HG03520 (cell line): ENCODE measurements around the gene TNFRSF11A.
A peak's percentile ranks its signal among the peaks of the same experiment; 100 is the strongest.

Experiments
- ATAC-seq: cut with Tn5 transposase; IDR thresholded peaks from one replicate; pipeline ENCODE4 v1.9.1; 2021; ENCODE audit warnings: mild to moderate bottlenecking, moderate library complexity; ENCODE audit not compliant: unreplicated experiment

Gene TNFRSF11A

DNA sequence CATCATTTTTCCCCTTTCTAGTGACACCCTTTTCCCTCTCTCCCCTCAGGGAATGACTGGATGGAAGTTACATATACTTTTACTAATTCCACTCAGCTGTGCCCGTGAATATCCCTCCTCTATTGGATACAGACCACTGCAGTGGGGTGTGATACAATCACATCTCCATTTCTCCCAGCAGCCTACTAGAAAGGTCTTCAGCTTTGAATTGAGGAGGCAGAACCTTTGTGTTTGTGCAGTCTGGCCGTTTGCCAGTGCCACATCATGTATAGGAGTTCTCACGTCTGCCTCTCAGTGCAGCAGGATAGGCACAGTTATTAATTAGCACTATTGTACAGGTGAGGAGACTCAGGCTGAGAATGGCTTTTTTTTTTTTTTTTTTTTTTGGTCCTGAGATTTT is 16.4 kb downstream of the TNFRSF11A start:
- ATAC-seq = no peak

DNA sequence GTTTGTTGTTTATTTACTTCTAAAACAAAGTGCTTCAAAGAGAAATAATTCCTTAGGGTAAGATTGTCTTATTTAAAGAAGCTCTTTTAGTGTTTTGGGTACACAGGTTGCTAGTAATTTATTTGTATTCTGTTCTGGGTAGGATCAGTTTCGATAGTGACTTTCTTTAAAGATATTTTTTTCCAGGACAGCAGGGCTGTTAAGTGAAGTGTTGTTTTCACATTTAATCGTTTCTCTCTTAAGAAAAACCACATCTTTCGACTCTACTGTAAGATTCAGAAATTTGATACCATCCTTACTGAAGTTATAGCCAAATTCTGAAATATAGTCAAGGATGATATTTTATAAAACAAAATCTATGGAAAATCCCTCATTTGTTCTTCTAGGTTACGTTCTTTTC is 17.8 kb downstream of the TNFRSF11A start:
- ATAC-seq = no peak

DNA sequence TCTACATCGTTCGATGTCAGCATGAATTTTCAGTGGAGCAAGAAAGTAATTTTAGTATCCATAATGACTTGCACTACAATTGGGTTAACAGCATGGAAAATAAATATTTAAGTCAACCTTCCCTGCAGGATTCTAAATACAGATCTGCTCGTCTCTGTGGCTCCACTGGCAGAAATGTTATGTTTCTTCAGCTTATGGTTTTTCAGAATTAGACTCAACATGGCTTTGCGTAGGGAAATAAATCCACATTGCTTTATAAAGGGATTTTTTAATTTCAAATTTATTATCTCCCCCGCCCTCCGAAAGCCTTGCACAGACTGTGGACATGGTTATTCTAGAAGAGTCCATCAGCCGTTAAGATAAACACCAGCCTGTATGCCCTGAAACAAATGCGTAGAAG is 18.2 kb downstream of the TNFRSF11A start:
- ATAC-seq = no peak

GRCh38 chr18:62345909-62346308 is 20.8 kb downstream of the TNFRSF11A start:
- no peak for ATAC-seq

DNA sequence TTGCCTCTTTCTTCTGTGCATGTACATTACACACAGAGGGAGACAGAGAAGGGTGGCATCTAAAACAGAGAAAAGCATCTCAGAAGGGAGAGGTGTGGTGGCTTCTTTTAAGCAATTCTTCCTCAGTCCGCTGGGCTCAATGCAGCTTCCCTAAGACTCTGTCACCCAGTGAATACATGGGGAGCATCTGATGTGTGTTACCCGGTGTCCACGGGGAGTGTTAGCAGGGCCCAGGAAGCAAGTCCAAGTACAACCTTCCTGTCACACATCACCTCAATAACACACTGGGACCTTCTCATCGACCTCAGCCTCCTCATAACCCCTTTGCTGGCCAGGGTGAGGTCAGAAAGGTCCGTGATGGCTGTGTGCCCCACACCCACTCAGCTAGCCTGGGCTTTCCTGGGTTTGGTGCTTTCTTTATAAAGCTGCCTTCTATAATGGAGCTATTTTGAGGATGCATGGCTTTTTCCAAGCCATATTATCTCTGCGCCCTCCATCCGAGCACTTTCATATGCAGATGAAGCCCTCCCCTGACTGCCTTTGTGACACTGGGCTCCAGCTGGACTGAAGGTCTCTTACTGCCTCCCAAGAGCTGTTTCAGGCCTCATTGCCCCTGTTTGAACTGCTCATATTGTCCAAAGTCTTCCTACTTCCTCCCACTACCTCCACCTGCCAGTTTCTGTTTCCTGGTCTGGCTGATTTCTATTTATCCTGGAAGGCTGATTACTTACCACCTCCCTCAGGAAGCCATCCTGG is 21.4 kb downstream of the TNFRSF11A start:
- ATAC-seq = no peak

DNA sequence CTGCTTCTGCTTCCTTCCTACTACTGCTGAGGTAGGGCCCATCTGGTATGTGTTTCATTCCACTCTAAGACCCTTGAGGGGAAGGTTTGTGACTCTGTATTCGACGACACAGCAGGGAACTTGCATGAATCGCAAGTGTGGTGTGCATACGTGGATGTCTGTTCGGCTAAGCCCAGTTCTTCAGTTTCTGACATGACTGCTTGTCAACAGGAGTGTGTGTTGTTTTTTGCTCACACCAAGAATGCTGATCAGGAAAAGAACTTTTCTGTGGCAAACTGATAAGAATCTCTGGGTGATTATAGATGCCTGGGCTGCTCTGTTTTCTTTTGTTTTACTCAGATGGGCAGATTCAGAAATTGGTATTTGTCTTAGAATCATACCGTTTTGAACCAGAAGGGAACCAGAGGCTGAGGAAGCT is 22.0 kb downstream of the TNFRSF11A start:
- no peak for ATAC-seq

GRCh38 chr18:62348474-62348873 is 23.4 kb downstream of the TNFRSF11A start:
- ATAC-seq = no peak

- ATAC-seq = no peak
These were observed 28.1 kb downstream of the TNFRSF11A start for GRCh38 chr18:62353170-62353569.

GRCh38 chr18:62354151-62354550 is 29.0 kb downstream of the TNFRSF11A start:
- ATAC-seq = no peak

DNA sequence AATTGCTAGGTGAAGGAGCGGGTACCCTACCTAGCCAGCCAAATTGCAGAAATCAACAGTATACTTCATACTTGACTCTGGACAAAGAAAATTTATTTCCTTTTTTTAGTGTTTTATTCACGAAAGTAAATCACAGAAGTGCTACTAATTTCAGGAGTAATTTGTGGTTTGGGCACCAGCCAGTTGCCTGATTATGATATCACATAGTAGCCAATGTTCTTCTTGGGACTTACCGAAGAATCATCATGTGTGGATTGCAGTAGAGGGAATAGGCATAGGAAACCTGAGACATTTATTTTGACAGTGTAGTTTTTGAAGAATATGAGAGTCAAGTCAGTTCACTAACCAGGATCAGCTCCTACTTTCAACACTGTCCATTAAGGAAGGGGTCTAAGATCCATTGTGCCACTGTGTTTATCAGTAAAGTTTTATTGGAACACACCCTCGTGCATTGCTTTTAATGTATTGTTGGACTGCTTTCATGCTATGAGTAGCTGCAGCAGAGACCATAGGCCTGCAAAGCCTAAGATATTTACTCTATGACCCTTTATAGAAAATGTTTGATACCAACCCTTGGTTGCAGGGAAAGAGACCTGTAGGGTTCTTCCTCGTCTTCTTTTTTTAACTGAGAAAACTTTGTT is 32.1 kb downstream of the TNFRSF11A start:
- no peak for ATAC-seq

DNA sequence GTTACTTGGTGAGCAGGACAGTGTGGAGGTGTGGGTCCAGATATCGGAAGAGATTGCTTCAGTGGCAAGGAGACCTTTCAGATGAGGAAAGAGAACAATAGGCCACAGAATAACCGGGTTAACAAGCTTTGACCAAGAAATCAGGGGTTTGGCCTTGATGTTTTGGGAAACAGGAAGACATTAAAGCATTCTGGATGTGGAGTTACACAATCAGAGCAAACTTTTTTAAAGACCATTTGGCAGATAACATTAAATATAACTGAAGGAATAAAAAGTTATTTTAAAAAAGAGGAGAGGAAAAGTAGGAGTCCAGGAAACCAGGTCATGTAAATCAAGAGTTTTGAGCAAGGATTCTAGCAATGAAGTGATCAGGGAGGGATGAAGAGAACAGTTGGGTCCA is 35.7 kb downstream of the TNFRSF11A start:
- no peak for ATAC-seq

- ATAC-seq = no peak
These were observed 36.2 kb downstream of the TNFRSF11A start for GRCh38 chr18:62361288-62361687.

DNA sequence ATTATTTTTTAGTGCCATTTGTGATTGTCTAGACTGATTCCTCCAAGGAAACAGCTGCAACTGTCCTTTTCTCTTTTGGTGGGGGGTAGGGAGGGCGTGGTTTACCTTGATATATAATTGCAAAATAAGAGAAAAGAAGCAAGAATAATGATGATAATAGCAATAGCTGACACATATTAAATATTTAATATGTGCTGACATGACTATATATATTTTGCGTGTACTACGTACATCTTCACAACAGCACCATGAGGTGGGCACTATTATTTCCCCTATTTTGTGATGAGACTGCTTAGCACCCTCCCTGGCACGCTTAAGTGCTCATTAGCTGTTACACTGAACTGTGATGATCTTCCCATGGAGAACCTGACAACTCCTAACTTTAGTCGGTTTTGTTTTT is 39.4 kb downstream of the TNFRSF11A start:
- no peak for ATAC-seq

DNA sequence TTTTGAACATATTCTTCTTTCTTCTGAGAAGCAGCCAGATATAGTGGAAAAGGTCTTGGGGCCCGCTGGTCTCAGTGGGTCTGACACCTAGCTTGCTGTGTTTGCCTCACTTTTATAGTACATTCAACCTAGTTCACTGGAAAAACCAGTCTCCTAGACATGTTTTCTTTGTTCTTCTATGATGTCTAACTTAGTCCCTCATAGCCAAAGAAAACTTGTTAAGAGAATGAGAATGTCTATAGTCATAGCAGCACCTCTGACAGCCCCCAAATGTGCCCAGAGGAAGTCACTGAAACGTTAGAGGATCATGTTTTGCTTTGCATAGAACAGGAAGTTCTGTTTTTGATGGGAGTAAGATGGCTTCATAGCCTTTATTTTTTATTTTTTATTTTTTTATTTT is 40.3 kb downstream of the TNFRSF11A start:
- ATAC-seq = no peak

DNA sequence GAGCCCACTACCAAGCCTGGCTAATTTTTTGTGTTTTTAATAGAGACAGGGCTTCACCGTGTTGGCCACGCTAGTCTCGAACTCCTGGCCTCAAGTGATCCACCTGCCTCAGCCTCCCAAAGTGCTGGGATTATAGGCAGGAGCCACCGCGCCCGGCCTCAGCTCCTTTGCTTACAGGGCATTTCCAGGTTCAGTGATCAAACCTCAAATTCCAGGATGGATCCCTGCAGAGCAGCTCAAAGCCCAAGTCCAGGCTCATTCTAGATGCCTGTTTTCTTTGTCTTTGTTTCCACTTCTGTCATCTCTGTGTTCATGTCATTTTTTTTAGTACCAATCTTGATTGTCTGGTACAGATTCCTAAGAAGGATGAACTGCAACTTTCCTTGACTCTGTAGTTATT is 41.9 kb downstream of the TNFRSF11A start:
- ATAC-seq = no peak

DNA sequence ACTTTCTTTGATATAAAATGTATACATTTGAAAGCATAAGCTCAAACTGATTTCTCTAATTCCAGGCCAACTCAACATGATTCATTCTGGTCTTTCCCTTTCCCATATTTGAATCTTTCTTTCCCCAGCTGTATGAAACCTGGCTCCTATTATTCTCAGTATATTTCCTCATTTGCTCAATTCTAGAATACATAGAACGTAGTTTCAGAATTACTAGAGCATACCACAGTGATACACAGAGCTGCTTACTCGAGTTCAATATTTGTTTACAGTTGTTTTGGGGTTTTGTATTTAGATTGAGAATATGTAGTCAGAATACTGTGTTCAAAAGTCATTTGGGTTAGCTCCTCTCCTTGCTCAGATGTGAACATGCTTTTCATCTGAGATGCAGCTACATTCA is 43.0 kb downstream of the TNFRSF11A start:
- peak; percentile 68 for ATAC-seq

DNA sequence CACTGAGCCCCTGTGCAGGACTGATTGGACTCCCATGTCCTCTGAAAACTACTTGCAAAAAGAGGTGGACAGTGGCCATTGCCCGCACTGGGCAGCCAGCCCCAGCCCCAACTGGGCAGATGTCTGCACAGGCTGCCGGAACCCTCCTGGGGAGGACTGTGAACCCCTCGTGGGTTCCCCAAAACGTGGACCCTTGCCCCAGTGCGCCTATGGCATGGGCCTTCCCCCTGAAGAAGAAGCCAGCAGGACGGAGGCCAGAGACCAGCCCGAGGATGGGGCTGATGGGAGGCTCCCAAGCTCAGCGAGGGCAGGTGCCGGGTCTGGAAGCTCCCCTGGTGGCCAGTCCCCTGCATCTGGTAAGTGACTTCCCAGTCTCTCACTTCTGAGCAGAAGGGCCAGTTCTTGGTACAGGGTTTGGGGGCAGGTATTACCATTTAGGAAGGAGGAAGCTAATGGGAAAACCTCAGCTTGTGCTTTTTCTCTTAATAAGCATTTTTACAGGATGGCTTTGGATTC is 44.1 kb downstream of the TNFRSF11A start:
- no peak for ATAC-seq

- ATAC-seq = no peak
These were observed 45.3 kb downstream of the TNFRSF11A start for GRCh38 chr18:62370366-62370765.

DNA sequence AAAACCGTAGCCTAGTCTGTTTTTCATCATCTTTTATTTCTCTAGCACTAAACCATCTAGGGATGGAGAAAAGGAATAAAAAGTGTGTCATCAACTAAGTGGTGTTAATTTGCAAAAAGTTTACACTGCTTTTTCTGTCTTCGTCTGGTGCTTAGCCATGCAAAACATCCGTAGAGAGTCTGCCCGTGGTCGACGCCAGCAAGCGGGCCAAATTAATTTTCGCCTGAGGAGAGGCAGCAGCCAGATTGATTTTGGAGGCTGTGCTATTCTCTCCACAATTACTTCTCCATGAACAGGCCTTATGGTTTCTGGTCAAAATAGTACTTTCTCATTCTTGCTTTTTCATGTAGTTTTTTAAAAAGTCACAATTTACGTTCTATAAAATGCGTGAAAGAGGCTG is 46.3 kb downstream of the TNFRSF11A start:
- ATAC-seq = no peak

- peak; percentile 61 for ATAC-seq
These were observed 47.0 kb downstream of the TNFRSF11A start for GRCh38 chr18:62372156-62372555.

- no peak for ATAC-seq
These were observed 47.8 kb downstream of the TNFRSF11A start for GRCh38 chr18:62372882-62373281.

DNA sequence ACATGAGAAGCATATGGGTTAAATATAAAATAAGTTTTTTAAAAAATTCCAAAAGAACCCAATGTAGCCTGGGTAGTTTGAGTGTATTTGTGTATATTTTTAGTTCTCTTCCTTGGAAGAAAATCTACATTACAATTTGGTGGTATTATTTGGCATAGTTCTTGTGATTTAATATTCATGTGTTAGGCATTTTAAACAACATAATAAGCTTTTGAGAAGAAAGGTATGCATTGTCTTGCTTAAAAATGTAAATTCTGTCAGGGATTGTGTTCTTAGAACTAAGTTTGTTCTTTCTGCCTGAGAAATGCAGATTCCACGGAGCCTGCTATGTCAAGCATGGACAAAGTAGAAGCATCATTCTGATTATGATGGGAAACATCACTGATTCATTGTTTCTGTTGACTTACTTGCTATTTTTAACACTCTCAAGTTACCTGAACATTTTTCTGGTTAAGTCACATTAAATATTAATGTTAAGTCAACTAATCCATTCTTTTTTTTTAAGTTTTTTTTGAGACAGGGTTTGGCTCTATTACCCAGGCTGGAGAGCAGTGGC is 49.4 kb downstream of the TNFRSF11A start:
- ATAC-seq = no peak
